Activated naive CD4-positive, alpha-beta T cell treated with anti-CD3 and anti-CD28 coated beads, Interleukin-2, amount 50 U/mL, for 72 hours (primary cell): ENCODE measurements around the gene NOPCHAP1. TPM values are rescaled to one million over a fixed set of nuclear protein-coding genes. Genes with fewer than 3 reads are reported as not detected.
"Not testable (repeated sequence)": the region's sequence is repeated elsewhere in the genome, so short reads cannot be mapped to it uniquely, and the experiment has no call there.

Experiments
- ATAC-seq, 2 donors: fragments of 150-1000 bp; cut with Tn5 transposase; 2 replicates each; pipeline ENCODE4 v1.10.0; 2021; ENCODE audit warnings: mild to moderate bottlenecking in 2 of 2, moderate library complexity in 2 of 2
- DNase-seq, 2 donors: peaks; one replicate each; pipeline ENCODE4 v3.0.0; 2021 to 2022; ENCODE audit warnings: low spot score in 2 of 2
- H3K27ac Mint-ChIP-seq, 2 donors: one replicate each; pipeline ENCODE4 v1.8.0; 2022; ENCODE audit warnings: mild to moderate bottlenecking in 2 of 2, mixed read lengths in 2 of 2
- H3K36me3 Mint-ChIP-seq, 2 donors: one replicate each; pipeline ENCODE4 v1.8.0; 2022; ENCODE audit warnings: mixed read lengths in 2 of 2
- H3K9me3 Mint-ChIP-seq, 2 donors: one replicate each; pipeline ENCODE4 v1.8.0; 2022; ENCODE audit warnings: mixed read lengths in 2 of 2
- total RNA-seq, 2 donors: library from RNA; stranded (reverse); gene quantifications; one replicate each; pipeline ENCODE4 v1.2.3, GENCODE V29; 2022

NOPCHAP1 gene, protein sequence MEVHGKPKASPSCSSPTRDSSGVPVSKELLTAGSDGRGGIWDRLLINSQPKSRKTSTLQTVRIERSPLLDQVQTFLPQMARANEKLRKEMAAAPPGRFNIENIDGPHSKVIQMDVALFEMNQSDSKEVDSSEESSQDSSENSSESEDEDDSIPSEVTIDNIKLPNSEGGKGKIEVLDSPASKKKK
- total RNA-seq = 10 to 100 TPM; 25.2 to 36.6 TPM

GRCh38 chr12:104986022-104986941 lies at the start of gene NOPCHAP1:
Gene NOPCHAP1 (plus strand): TSS chr12:104986316. CDS start chr12:104986353, 37 bp downstream.
- peak; percentile 98 to 99 for ATAC-seq
- Mint-ChIP-seq H3K27ac (peak within 1 kb of the TSS; percentile 25 to 80), H3K36me3 (peaks cover 31 to 39% of the 10 kb centered on the region in 2 donors), H3K9me3 (no peaks in the 10 kb centered on the region)
- peak; percentile 85 to 89 for DNase-seq

DNA sequence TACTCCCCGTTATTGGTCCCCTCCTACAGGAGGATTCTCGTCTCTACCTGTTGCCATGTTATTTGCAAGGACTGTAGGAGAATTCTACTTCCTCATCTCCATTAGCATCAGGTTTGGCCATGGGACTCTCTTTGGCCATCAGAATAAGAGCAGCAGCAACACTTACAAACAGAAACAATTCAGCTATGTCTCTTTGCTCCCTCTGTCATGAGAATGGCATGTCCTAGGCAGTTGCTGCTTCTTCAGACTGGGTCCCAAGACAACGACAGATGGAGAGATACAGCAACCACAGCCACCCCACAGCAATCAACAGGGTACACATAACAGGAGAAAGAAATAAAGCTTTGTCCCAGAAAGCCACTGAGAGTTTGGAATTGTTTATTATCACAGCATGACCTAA lies 47.7 kb upstream of the NOPCHAP1 start:
- ATAC-seq = no peak
- Mint-ChIP-seq H3K36me3 (peaks cover 0 to under 1% of the 10 kb centered on the region in 2 donors), H3K27ac (no peak overlapping the region), H3K9me3 (no peaks in the 10 kb centered on the region)
- DNase-seq = no peak

- DNase-seq (no peak), ATAC-seq (no peak)
- no peak overlapping the region for H3K27ac Mint-ChIP-seq
- H3K36me3 Mint-ChIP-seq = peaks cover 0 to 8% of the 10 kb centered on the region in 2 donors
- H3K9me3 Mint-ChIP-seq = no peaks in the 10 kb centered on the region
Measured at GRCh38 chr12:104939089-104939488, 47.0 kb upstream of the NOPCHAP1 start.

GRCh38 chr12:104941454-104941853 lies 44.7 kb upstream of the NOPCHAP1 start:
- Mint-ChIP-seq H3K9me3 (no peaks in the 10 kb centered on the region), H3K36me3 (peaks cover 0 to 11% of the 10 kb centered on the region in 2 donors), H3K27ac (no peak overlapping the region)
- ATAC-seq = no peak
- DNase-seq = no peak

DNA sequence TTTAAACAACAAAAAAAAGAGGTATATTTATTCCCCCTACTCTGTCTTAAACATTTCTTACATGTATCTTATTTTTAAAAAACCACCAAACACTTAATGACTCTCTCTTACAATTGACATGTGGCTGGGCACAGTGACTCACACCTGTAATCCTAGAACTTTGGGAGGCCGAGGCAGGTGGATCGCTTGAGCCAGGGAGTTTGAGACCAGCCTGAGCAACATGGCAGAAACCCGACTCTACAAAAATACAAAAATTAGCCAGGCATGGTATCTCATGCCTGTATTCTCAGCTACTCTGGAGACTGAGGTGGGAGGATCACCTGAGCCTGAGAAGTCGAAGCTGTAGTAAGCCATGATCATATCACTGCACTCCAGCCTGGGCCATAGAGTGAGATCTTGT lies 44.0 kb upstream of the NOPCHAP1 start:
- Mint-ChIP-seq H3K36me3 (peaks cover 0 to 11% of the 10 kb centered on the region in 2 donors), H3K9me3 (no peaks in the 10 kb centered on the region), H3K27ac (no peak overlapping the region)
- DNase-seq (no peak), ATAC-seq (no peak)

GRCh38 chr12:104943401-104943800 lies 42.7 kb upstream of the NOPCHAP1 start:
- not testable (repeated sequence) for ATAC-seq, H3K27ac Mint-ChIP-seq, H3K9me3 Mint-ChIP-seq, DNase-seq
- peaks cover 0 to 11% of the 10 kb centered on the region in 2 donors for H3K36me3 Mint-ChIP-seq

DNA sequence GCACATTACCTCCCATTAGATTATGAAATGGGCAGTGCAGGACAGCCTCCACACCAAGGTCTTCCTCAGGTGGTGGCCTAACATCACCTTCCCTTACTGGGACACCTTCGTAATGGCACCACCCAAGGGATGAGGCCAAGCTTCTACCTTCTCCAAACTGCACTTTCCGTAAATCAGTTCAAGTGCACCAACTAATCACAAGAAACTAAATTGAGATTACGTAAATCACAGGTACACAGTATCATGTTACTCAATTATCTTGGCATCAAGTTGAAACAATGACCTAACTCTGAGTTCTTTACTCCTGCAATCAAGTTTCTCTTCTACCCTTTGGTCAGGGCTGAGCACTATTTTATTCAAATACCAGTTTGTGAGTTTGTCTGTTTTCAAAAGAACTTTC lies 41.9 kb upstream of the NOPCHAP1 start:
- Mint-ChIP-seq H3K9me3 (no peaks in the 10 kb centered on the region), H3K27ac (no peak overlapping the region), H3K36me3 (peaks cover 0 to 11% of the 10 kb centered on the region in 2 donors)
- no peak for DNase-seq
- no peak for ATAC-seq

DNA sequence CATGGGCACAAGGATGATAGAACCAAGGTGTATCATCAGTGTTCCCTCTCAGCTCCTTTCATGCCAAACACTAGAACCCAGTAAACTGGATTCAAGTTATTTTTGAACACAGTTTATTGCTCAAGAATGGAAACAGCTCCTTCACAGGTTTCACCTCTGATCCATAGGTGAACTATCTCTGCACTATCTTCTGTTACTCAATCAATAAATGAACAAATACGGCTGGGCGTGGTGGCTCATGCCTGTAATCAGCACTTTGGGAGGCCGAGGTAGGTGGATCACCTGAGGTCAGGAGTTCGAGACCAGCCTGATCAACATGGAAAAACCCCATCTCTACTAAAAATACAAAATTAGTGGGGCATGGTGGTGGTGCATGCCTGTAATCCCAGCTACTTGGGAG lies 37.4 kb upstream of the NOPCHAP1 start:
- H3K9me3 Mint-ChIP-seq, DNase-seq, H3K27ac Mint-ChIP-seq, H3K36me3 Mint-ChIP-seq, ATAC-seq: not testable (repeated sequence)

DNA sequence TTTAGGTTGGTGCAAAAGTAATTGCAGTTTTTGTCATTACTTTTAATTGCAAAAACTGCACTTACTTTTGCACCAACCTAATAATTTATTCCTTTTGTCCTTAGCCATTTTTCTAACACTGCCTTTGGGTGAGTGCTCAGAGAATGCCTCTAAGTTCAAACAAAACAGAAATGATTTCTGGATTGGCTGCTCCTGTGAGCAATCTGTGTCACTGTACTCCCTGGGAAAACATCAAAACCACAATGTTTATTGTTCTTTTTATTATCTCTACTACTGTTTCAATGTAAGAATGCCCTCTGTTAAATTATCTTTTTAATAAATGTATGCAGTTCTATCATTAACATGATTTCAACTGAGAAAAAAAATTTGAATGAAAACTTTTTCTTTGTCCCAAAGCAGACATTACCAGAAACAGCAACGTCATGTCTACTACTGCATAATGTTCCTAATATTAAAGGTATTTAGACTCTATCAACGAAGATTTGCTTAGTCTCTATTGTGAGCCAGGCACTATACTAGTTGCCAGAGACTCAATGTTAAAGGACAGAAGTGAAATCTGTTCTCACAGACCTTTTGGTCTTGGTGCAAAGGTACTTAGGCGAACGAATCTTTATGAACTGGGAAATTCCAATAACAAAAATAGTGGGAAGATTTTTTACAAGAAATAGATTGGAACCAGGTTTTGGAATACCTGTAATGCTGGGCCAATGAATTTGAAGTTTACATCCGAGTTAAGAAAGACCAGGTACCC lies 34.2 kb upstream of the NOPCHAP1 start:
- ATAC-seq = no peak
- H3K36me3 Mint-ChIP-seq = no peaks in the 10 kb centered on the region
- no peak overlapping the region for H3K27ac Mint-ChIP-seq
- DNase-seq = no peak
- no peaks in the 10 kb centered on the region for H3K9me3 Mint-ChIP-seq

DNA sequence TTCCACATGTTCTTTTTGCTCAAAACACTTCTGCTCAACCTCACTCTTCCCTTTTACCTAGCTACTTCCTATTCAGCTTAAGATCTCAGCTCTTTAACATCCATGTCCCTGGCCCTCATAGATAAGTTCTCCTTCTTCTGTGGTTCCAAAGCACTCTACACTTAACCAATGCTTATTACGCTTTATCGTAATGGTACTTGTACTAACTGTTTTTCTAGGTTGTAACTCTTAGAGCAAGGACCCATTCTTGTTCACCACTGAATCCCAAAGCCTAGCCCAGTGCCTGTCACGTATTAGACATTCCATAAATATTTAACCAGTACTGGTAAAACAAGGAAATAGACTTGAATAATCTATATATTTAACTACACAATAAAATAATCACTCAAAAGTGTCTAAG lies 33.3 kb upstream of the NOPCHAP1 start:
- ATAC-seq (no peak), DNase-seq (no peak)
- no peak overlapping the region for H3K27ac Mint-ChIP-seq
- no peaks in the 10 kb centered on the region for H3K36me3 Mint-ChIP-seq
- H3K9me3 Mint-ChIP-seq = no peaks in the 10 kb centered on the region

DNA sequence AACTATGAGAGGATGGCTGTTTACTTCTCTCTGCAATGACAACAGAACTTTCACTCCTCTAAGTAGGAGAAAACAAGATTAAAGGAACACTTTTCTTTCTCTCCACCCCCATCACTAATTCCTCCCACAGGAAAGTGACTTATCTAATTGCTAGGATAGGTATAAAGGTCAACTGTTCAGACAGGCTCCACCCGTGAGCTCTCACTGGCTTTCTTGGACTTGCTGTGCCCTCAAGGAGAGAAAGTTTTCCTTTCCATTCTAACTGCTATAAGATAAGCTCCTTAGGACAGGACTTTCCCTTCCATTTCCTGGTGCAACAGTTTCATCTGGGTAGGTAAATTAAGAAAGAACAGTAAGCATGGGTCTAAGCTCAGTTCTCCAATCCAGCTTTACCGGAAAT lies 32.8 kb upstream of the NOPCHAP1 start:
- no peak overlapping the region for H3K27ac Mint-ChIP-seq
- no peak for DNase-seq
- no peaks in the 10 kb centered on the region for H3K9me3 Mint-ChIP-seq
- no peak for ATAC-seq
- H3K36me3 Mint-ChIP-seq = no peaks in the 10 kb centered on the region

GRCh38 chr12:104955703-104956102 lies 30.4 kb upstream of the NOPCHAP1 start:
- Mint-ChIP-seq H3K36me3 (no peaks in the 10 kb centered on the region), H3K27ac (no peak overlapping the region), H3K9me3 (no peaks in the 10 kb centered on the region)
- ATAC-seq (no peak), DNase-seq (no peak)

DNA sequence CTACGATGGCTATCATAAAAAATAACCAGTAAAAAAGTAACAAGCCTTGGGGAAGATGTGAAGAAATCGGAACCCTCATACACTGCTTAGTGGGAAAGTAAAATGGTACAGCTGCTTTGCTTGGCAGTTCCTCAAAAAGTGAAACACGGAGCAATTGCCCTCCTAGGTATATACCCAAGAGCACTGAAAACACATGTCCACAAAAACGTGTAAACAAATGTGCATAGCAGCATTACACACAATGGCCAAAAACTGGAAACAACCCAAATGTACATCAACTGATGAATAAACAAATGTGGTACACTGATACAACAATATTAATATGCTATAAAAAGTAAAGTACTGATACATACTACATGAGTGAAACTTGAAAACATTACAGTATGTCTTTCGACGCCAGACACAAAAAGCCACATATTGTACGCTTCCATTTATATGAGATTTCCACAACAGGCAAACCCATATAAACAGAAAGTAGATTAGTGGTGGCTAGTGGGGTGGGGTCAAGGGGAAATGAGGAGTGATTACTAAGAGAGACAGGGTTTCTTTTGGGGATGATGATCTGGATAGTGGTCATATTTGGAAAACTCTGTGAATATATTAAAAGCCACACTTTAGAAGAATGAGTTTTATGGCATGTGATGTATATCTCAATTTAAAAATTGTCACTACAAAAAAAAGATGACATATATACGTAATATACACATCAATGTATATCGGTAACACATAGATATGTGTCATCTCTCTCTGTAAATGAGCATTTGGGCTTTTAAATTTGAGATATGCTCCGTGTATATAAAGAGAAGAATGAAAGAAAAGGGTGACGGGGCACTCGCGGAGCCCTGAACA lies 29.0 kb upstream of the NOPCHAP1 start:
- H3K36me3 Mint-ChIP-seq = no peaks in the 10 kb centered on the region
- DNase-seq (no peak), ATAC-seq (peak in 1 of 2 donors; percentile 10)
- no peaks in the 10 kb centered on the region for H3K9me3 Mint-ChIP-seq
- peak overlapping the region in 1 of 2 donors; percentile 33 for H3K27ac Mint-ChIP-seq

DNA sequence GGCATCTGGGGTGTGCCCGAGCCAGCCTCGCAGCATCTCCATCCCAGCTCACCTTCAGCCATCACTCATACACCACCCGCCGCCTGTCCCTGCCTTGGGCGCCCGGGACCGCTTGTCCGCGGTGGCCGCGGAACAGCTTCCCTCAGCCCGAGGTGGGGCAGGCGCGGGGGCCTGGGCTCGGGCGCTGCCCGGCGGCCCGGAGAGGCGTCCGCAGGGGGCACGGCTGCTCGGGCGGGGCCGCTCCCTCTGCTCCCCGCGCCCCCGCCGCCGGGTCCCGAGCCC lies 28.5 kb upstream of the NOPCHAP1 start:
- no peaks in the 10 kb centered on the region for H3K9me3 Mint-ChIP-seq
- peak overlapping the region in 1 of 2 donors; percentile 33 for H3K27ac Mint-ChIP-seq
- peak; percentile 35 to 46 for ATAC-seq
- DNase-seq = peak; percentile 40 to 61
- no peaks in the 10 kb centered on the region for H3K36me3 Mint-ChIP-seq

DNA sequence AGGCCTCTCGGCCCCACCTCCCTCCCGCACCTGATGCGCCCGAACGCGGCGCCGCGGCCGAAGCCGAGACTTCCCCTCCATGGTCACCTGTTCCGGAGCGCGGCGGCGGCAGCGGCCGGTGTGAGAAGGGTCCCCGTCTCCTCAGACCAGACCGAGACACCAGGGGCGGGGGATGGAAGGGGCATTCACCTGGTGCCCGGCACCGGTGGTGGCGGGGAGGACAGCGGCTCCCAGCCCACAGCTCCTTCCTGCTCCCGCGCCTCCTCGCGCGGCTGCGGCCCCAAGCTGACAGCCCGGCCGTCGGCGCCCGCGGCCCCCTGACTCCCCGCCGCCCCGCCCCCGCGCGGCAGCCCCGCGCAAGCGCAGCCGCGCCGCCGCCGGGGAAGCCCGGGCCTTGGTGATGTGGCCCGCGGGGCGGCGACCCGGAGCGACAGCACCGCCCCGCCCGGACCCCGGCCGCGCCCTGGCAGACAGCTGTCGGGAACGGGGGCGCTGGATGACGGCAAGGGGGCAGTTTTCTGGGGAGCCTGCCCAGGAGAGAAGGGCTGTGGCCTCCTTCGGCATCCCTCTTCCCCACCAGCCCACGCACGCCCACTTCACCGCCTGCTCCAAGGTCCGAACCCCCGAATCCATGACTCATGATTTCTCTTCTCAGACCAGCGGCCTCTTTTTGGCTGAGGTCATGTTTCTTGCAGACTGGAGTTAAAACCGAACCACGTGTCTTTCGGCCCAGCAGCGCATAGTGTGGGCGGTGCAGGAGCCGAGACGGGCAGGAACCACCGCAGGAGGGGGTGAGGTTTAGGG lies 27.9 kb upstream of the NOPCHAP1 start, which contains the start of gene SLC41A2:
SLC41A2 (minus strand) TSS at position 290 of the 804 bp plus-strand sequence. CDS start 29,763 bp downstream, outside the sequence.
- ATAC-seq (peak; percentile 84 to 86), DNase-seq (peak; percentile 84 to 85)
- Mint-ChIP-seq H3K27ac (peak within 1 kb of the TSS; percentile 81 to 95), H3K9me3 (no peaks in the 10 kb centered on the region), H3K36me3 (no peaks in the 10 kb centered on the region)
